MM.1S (cell line): ENCODE data around the gene RNF130.

ENCODE experiments used
- EZH2 ChIP-seq: fragments of 300-600 bp; sonication (generic); optimal IDR thresholded peaks from 2 replicates; pipeline ENCODE3; 2017; ENCODE audit warnings: low read depth, mild to moderate bottlenecking, antibody characterized with exemption, low read length, mixed read lengths
- TF ChIP-seq, protein P1 (sequence below): fragments of 300-600 bp; sonication (generic); IDR thresholded peaks from 2 replicates; pipeline ENCODE4 v1.5.1; 2016; ENCODE audit warnings: antibody characterized with exemption, low read length, mixed read lengths

DNA sequence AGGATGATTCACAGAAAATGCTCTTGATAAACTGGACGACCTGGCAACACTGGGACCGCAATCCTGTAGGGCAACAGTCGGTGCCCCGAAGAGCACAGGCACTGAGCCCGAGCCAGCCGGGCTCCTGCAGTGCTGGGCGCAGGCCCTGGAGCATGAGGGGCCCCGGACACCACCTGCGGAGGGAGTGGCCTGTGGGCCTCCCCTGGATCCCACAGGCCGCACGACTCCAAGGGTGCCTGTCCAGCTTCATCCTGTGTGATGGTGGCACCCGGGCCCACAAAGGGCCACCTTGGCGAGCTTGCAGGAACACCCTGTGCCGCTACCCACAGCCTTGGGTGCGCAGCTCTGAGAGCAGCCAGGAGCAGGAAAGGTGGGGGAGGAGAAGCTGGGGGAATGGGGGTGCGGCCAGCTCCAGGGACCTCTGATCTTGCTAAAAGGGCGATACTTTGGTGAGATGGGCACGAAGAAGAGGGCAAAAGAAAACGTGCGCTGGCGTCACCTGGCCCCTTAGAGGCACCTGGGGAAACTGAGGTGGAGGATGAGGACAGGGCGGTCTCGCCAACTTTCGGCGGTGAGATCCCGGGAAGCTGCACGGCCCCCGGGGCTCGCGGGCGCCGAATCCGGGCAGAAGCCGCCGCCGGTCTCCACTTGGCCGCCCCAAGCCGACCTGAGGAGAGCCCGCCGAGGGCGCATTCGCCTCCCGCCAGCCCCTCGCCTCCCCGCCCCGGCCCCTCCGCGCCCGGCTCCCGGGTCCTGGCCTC is 164.6 kb downstream of the RNF130 start:
- TF ChIP-seq, protein P1, sequence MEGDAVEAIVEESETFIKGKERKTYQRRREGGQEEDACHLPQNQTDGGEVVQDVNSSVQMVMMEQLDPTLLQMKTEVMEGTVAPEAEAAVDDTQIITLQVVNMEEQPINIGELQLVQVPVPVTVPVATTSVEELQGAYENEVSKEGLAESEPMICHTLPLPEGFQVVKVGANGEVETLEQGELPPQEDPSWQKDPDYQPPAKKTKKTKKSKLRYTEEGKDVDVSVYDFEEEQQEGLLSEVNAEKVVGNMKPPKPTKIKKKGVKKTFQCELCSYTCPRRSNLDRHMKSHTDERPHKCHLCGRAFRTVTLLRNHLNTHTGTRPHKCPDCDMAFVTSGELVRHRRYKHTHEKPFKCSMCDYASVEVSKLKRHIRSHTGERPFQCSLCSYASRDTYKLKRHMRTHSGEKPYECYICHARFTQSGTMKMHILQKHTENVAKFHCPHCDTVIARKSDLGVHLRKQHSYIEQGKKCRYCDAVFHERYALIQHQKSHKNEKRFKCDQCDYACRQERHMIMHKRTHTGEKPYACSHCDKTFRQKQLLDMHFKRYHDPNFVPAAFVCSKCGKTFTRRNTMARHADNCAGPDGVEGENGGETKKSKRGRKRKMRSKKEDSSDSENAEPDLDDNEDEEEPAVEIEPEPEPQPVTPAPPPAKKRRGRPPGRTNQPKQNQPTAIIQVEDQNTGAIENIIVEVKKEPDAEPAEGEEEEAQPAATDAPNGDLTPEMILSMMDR = no peak
- no peak for TF ChIP-seq EZH2
